NOMO-1 treated with dmso at 0.1 percent for 144 hours (cell line): ENCODE results near the gene CERS3.
A peak's percentile ranks its signal among the peaks of the same experiment; 100 is the strongest.

ENCODE experiments used
- DNase-seq: peaks from one replicate; lab custom pipeline; 2025; ENCODE audit not compliant: unreplicated experiment; lab: John Stamatoyannopoulos, UW

The CERS3 gene

GRCh38 chr15:100528833-100529428 is at the start of gene CERS3:
Gene CERS3, minus strand, starts transcription at chr15:100528950. Its CDS starts 27,101 bp downstream, at chr15:100501849.
- no peak for DNase-seq

- DNase-seq, result no peak
Measured at GRCh38 chr15:100573526-100573925, 44.8 kb upstream of the CERS3 start.

GRCh38 chr15:100572362-100572983 is 43.7 kb upstream of the CERS3 start:
- no peak for DNase-seq

GRCh38 chr15:100571592-100572167 is 42.9 kb upstream of the CERS3 start:
- no peak for DNase-seq

- no peak for DNase-seq
Measured at GRCh38 chr15:100570735-100571313, 42.1 kb upstream of the CERS3 start.

GRCh38 chr15:100570275-100570674 is 41.5 kb upstream of the CERS3 start:
- no peak for DNase-seq

GRCh38 chr15:100569391-100569790 is 40.6 kb upstream of the CERS3 start:
- DNase-seq, result no peak

- no peak for DNase-seq
Measured at GRCh38 chr15:100566850-100567628, 38.3 kb upstream of the CERS3 start.

- DNase-seq, result peak; percentile 64
Measured at GRCh38 chr15:100565591-100565990, 36.8 kb upstream of the CERS3 start.

GRCh38 chr15:100560323-100560722 is 31.6 kb upstream of the CERS3 start:
- DNase-seq, result peak; percentile 68

- DNase-seq, result peak; percentile 84
Measured at GRCh38 chr15:100559330-100559729, 30.6 kb upstream of the CERS3 start.

GRCh38 chr15:100558771-100559254 is 30.1 kb upstream of the CERS3 start:
- DNase-seq, result no peak

- DNase-seq, result no peak
Measured at GRCh38 chr15:100553468-100553867, 24.7 kb upstream of the CERS3 start.

GRCh38 chr15:100547961-100548360 is 19.2 kb upstream of the CERS3 start:
- no peak for DNase-seq

GRCh38 chr15:100544946-100545345 is 16.2 kb upstream of the CERS3 start:
- DNase-seq, result no peak

GRCh38 chr15:100544338-100544841 is 15.6 kb upstream of the CERS3 start:
- no peak for DNase-seq

- DNase-seq, result no peak
Measured at GRCh38 chr15:100542290-100542689, 13.5 kb upstream of the CERS3 start.

GRCh38 chr15:100537331-100537730 is 8.6 kb upstream of the CERS3 start:
- peak; percentile 93 for DNase-seq

GRCh38 chr15:100536733-100537132 is 8.0 kb upstream of the CERS3 start:
- no peak for DNase-seq

GRCh38 chr15:100533886-100534285 is 5.1 kb upstream of the CERS3 start:
- no peak for DNase-seq

GRCh38 chr15:100531823-100532327 is 3.1 kb upstream of the CERS3 start:
- DNase-seq, result no peak
